GM19438 (cell line): ENCODE measurements around the gene STX17.

Source experiments
- ATAC-seq: cut with Tn5 transposase; IDR thresholded peaks from one replicate; pipeline ENCODE4 v1.9.1; 2021; ENCODE audit warnings: low read depth; ENCODE audit not compliant: unreplicated experiment

STX17 gene

GRCh38 chr9:99905833-99906402, 536 bp upstream of the STX17 start:
- no peak for ATAC-seq

GRCh38 chr9:99907208-99907532, 716 bp downstream of the STX17 start:
- no peak for ATAC-seq

GRCh38 chr9:99911600-99911999, 5.1 kb downstream of the STX17 start:
- no peak for ATAC-seq

GRCh38 chr9:99916650-99917049, 10.2 kb downstream of the STX17 start:
- no peak for ATAC-seq

GRCh38 chr9:99918134-99918533, 11.7 kb downstream of the STX17 start:
- no peak for ATAC-seq

- ATAC-seq, result no peak
Measured at GRCh38 chr9:99919930-99920329, 13.5 kb downstream of the STX17 start.

- ATAC-seq, result no peak
Measured at GRCh38 chr9:99921875-99922710, 15.6 kb downstream of the STX17 start.

GRCh38 chr9:99922711-99923030, 16.2 kb downstream of the STX17 start:
- ATAC-seq, result no peak

- ATAC-seq, result no peak
Measured at GRCh38 chr9:99925541-99925940, 19.1 kb downstream of the STX17 start.

GRCh38 chr9:99929652-99930051, 23.2 kb downstream of the STX17 start:
- ATAC-seq, result no peak

GRCh38 chr9:99931155-99931840, 24.8 kb downstream of the STX17 start:
- no peak for ATAC-seq

- no peak for ATAC-seq
Measured at GRCh38 chr9:99936947-99937587, 30.6 kb downstream of the STX17 start.

GRCh38 chr9:99947395-99947794, 40.9 kb downstream of the STX17 start:
- ATAC-seq, result no peak

- ATAC-seq, result no peak
Measured at GRCh38 chr9:99948482-99948881, 42.0 kb downstream of the STX17 start.

- ATAC-seq, result no peak
Measured at GRCh38 chr9:99948896-99949295, 42.4 kb downstream of the STX17 start.

GRCh38 chr9:99953861-99954507, 47.5 kb downstream of the STX17 start:
- no peak for ATAC-seq

- ATAC-seq, result no peak
Measured at GRCh38 chr9:99954819-99955218, 48.4 kb downstream of the STX17 start.

- ATAC-seq, result no peak
Measured at GRCh38 chr9:99955606-99956005, 49.2 kb downstream of the STX17 start.

GRCh38 chr9:99962680-99963261, 56.3 kb downstream of the STX17 start:
- ATAC-seq, result no peak

GRCh38 chr9:99964336-99964735, 57.9 kb downstream of the STX17 start:
- no peak for ATAC-seq

- ATAC-seq, result no peak
Measured at GRCh38 chr9:99966001-99966400, 59.5 kb downstream of the STX17 start.
